MV-4-11 (cell line): ENCODE measurements around the gene ARHGEF16.

ENCODE experiments used
- DNase-seq: peaks from one replicate; lab custom pipeline; 2025; lab: John Stamatoyannopoulos, UW

Gene ARHGEF16

GRCh38 chr1:3468236-3469103 is 14.0 kb downstream of the ARHGEF16 start:
- no peak for DNase-seq

DNA sequence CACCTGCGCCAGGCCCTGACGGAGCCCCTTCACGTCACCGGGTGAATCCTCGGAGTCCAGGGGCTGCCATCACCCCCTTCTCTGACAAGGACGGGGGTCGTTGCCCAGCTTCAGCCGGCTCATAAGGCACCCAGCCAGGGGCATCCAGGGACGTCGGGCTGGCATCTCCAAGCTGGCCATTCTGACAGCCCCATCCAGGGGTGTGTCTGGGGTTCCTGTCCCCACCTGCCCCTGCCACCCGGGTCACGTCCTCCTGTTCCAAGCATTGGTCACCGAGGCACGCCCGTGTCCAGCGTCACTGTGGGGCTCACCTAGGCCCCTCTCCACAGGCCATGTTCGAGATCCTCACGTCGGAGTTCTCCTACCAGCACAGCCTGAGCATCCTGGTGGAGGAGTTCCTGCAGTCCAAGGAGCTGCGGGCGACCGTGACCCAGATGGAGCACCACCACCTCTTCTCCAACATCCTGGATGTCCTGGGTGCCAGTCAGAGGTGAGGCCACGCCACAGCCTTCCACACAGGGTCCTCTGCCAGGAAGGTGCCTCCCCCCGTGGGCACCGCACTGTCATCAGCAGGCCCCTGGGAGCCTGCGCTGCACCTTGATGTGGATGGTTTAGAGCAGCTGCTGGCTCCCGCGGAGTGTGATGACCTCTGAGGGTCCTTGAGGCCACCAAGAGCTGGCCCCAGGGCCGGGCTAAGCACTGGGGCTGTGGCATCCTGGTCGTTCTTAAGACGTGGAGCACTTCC is 14.8 kb downstream of the ARHGEF16 start:
- no peak for DNase-seq

DNA sequence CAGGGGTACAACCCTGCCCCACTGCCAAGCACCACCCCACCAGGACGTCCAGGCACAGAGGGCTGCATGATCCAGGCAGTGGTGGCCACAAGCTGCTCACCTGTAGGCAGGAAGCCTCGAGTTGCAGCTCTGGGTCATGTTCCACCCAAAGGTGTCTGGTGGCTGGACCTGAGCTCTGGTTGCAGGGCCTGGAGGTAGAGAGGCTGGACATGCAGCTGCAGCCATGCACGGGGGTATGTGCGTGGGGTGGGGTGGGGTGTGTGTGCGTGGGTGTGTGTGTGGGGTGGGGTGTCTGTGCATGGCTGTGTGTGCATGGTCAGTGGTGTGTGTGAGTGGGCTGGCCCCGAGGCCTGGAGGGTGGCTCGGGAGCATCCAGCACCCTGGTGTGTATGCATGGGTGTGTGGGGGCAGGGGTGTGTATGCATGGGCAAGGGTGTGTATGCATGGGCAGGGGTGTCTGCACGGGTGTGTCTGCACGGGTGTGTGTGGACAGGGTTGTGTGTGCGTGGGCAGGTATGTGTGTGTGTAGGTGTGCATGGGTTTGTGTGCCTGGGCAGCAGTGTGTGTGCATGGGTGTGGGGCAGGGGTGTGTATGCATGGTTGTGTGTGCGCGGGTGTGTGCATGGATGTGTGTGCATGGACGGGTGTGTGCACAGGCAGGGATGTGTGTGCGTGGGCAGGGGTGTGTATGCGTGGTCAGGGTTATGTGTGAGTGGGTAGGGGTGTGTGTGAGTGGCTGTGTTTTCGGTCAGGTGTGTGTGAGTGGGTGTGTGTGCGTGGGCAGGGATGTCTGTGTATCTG is 15.6 kb downstream of the ARHGEF16 start:
- DNase-seq, result no peak

GRCh38 chr1:3470650-3471355 is 16.3 kb downstream of the ARHGEF16 start:
- DNase-seq, result no peak

DNA sequence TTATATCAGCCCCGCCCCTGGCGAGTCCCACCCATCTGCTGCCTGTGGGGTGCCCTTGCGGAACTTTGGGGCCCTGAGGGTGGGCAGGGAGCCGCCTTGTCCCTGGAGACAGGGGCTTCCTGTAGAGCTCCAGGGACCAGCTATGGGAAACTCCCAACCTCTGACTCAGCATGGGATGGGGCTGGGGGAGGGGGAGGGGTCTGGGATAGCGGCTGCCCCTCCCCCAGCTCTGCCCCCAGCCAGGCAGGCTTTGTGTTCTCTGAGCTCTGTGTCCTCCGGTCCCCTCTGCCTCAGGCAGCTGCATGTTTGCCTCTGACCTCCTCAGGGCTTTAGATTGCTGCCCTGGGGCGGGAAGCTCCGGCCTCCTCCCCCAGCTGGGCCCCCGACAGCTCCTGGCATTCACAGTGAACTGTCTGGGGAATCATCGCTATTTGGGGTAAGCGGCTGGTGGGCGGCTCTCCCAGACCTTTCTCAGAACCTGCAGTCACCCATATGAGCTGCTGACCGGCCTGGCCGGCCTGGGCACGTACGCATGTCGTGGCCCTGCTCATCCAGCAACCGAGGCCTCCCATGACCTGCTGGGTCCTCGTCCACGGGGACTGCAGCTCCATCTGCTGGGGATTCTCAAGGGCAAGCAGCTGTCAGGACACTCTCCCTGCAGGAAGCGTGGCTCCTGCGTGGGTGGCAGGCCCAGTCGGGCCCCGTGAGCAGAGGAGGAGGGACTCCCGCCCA is 17.1 kb downstream of the ARHGEF16 start:
- no peak for DNase-seq

- no peak for DNase-seq
Observed at GRCh38 chr1:3472088-3472850, 17.8 kb downstream of the ARHGEF16 start.

- no peak for DNase-seq
Observed at GRCh38 chr1:3472906-3473305, 18.4 kb downstream of the ARHGEF16 start.

GRCh38 chr1:3473381-3473844 is 18.9 kb downstream of the ARHGEF16 start:
- peak; percentile 21 for DNase-seq

- DNase-seq, result no peak
Observed at GRCh38 chr1:3474016-3474415, 19.6 kb downstream of the ARHGEF16 start.

GRCh38 chr1:3474421-3474820 is 20.0 kb downstream of the ARHGEF16 start:
- DNase-seq, result no peak

DNA sequence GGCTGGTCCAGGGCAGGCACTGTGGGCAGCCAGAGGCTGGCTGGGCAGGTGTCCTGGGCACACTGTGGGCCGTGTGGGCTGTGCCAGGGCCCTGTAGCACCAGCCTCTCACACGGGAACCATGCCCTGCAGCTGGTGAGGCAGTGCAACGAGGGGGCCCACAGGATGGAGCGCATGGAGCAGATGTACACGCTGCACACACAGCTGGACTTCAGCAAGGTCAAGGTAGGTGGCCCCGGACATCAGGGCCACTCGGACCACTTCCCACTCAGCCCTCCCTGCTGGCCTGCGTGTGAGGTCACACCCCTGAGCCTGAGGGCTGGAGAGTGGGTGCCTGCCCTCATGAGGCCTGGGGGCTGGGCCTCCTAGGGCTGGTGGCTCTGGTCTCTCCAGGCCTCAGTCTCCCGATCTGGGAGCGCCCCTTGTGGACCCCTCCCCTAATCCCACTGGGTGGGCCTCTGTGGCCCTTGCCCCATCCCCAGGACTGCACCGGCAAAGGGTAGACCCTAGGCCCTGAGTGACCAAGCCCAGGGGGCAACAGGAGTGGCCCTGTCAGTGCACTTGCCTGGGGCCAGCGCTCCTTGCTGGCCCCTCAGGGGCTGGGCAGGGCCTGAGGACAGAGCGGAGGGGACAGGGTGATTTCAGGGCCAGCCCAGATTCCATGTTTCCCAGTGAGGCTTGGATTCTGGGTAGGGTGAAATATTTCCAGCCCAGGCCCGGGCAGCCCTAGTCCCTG is 21.5 kb downstream of the ARHGEF16 start:
- DNase-seq, result no peak

DNA sequence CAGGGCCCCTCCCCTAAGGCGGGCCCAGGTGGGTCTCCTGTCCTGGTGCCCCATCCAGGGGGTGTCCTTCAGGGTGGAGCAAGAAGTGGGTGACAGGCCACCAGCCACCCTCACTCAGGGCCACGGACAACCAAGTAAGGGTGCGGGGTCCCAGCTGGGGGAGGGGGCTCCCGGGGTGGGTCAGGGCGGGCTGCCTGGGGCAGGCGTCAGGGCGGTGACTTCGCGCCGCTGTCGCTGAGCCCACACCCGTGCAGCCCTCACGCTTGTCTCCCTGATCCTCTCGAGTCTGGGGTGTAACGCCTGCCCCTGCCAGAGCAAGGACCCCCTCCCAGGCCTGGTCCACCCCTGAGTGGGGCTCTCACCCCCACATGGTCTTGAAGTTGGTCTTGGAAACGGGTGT is 22.2 kb downstream of the ARHGEF16 start:
- no peak for DNase-seq

DNA sequence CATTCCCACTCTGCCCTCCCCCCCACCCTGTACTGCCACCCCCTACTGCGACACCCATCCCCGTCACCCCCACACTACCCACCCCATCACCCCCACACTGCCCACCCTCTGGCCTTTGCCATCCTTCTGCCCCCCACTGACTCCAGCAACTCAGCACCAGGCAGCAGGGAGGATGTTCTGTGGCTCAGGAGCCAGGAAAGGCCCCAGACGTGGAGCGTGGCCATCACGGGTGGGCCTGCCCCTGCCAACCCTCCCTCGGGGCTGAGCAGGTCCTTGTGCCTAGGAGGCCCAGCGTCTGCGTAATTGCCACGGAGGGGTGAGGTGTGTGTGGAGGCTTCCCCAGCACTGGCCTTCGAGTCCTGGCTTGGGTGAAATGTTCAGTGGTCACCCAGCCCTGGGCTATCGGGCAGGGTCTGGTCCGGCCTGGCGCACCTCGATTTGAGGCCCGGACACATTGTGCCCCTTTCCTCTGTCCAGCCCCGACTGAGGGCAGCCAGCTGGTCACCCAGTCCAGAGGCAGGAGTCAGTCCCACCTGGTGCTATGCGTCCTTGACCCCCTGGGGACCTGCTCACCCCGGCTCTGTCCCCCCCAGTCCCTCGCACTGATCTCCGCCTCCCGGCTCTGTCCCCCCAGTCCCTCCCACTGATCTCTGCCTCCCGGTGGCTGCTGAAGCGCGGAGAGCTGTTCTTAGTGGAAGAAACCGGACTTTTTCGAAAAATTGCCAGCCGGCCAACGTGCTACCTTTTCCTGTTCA is 23.0 kb downstream of the ARHGEF16 start:
- DNase-seq, result no peak

GRCh38 chr1:3478187-3478586 is 23.7 kb downstream of the ARHGEF16 start:
- no peak for DNase-seq

DNA sequence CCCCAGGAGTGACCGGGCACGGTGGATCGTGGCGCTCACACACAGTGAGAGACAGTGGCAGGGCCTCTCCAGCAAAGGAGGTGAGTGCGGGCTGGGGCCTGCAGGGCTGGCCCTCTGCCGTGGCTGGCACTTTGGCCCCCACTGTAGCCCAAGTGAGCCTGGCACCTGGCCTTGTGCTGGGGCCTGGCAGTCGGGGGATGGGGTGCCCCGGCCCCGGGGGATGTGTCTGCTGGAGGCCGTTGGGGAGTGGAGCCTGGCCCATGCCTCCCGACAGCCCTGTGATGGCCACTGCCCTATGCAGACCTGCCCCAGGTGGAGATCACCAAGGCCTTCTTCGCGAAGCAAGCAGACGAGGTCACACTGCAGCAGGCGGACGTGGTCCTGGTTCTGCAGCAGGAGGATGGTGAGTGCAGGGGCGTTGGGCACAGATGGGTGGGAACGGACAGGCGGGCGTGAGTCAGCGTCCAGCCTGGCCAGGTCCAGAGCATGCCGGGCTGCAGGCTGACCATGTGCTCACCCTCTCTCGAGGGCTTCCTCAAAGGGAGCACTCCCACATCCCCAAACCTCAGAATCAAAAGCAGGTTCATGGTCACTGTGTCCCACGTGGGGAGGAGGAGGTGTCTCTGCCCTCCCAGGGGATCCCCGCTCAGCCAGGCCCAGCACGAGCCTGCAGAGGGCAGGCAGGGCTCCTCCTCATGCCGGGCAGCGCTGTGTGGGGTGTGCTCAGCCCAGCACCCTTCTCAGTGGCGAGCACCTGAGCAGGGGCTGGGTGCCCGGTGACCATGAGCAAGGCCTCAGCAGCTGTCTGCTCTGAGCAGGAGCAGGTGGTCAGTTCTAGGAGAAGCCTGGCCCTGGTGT is 25.3 kb downstream of the ARHGEF16 start:
- no peak for DNase-seq

DNA sequence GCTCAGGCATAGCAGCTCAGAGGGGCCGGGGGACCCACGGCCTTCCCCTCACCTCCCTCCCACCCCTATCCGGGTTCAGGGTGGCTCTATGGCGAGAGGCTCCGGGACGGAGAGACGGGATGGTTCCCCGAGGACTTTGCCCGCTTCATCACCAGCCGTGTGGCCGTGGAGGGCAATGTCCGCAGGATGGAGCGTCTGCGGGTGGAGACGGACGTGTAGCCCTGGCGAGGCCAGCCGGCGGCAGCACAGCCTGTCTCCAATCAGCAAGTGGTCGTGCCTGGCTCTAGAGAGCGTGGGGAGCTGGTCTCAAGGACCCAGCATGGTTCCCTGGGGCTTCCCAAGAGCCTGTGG is 25.9 kb downstream of the ARHGEF16 start:
- DNase-seq, result no peak

DNA sequence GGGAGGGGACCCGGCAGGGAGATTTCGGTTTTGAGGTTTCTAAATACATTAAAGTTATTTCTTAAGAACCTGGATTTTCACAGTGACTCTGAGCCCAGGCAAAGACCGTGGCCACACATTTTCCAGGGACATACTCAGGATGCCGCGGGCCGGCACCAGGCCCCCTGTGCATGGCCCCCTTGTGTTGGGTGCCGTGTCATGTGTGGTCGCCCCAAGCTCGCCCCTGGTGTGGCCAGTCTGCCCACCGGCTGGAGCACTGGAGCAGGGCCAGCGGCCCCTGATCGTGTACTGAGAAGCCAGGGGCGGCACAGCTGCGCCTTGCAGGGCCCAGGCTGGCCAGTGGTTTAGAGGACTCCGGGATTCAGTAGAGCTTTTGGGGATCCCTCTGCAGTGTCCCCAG is 26.6 kb downstream of the ARHGEF16 start:
- DNase-seq, result no peak

GRCh38 chr1:3481836-3482375 is 27.4 kb downstream of the ARHGEF16 start:
- no peak for DNase-seq
